OCI-LY3 (cell line): Measurements from ENCODE around the gene ANKRD45.
"Not testable (repeated sequence)": the region's sequence is repeated elsewhere in the genome, so short reads cannot be mapped to it uniquely, and the experiment has no call there.

Source experiments
- EZH2phosphoT487 ChIP-seq: fragments of 200-600 bp; shearing (Covaris generic); IDR thresholded peaks from 2 replicates; pipeline ENCODE4 v1.6.1; 2018; ENCODE audit warnings: antibody characterized with exemption, mixed run types, low read depth
- TF ChIP-seq, protein P1 (sequence below): fragments of 200-600, 300-600 bp; sonication (generic); IDR thresholded peaks from 2 replicates; pipeline ENCODE4 v1.5.1; 2014; ENCODE audit warnings: antibody characterized with exemption, low read length, low read depth

DNA sequence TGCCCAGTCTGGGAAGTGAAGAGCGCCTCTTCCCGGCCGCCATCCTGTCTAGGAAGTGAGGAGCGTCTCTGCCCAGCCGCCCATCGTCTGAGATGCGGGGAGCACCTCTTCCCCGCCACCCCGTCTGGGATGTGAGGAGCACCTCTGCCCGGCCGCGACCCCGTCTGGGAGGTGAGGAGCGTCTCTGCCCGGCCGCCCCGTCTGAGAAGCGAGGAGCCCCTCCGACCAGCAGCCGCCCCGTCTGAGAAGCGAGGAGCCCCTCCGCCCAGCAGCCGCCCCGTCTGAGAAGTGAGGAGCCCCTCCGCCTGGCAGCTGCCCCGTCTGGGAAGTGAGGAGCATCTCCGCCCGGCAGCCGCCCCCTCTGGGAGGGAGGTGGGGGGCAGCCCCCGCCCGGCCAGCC lies 56.6 kb downstream of the ANKRD45 start:
- TF ChIP-seq, protein P1, sequence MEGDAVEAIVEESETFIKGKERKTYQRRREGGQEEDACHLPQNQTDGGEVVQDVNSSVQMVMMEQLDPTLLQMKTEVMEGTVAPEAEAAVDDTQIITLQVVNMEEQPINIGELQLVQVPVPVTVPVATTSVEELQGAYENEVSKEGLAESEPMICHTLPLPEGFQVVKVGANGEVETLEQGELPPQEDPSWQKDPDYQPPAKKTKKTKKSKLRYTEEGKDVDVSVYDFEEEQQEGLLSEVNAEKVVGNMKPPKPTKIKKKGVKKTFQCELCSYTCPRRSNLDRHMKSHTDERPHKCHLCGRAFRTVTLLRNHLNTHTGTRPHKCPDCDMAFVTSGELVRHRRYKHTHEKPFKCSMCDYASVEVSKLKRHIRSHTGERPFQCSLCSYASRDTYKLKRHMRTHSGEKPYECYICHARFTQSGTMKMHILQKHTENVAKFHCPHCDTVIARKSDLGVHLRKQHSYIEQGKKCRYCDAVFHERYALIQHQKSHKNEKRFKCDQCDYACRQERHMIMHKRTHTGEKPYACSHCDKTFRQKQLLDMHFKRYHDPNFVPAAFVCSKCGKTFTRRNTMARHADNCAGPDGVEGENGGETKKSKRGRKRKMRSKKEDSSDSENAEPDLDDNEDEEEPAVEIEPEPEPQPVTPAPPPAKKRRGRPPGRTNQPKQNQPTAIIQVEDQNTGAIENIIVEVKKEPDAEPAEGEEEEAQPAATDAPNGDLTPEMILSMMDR, result not testable (repeated sequence)
- TF ChIP-seq EZH2phosphoT487, result not testable (repeated sequence)
